Measurements from ENCODE around the gene CXorf38. TPM values are rescaled to one million over a fixed set of nuclear protein-coding genes. Genes with fewer than 3 reads are reported as not detected.

CXorf38 gene
- total RNA-seq, 4 donors from 2014 or later = 4.1 to 8.7 (median 5.8) TPM

- H3K4me1 ChIP-seq = peaks cover 6 to 7% of the 10 kb centered on the region in 2 donors
- no peak for DNase-seq
- no peaks in the 10 kb centered on the region for H3K27me3 ChIP-seq
- peaks cover 0 to 10% of the 10 kb centered on the region in 2 donors for H3K36me3 ChIP-seq
- TF ChIP-seq CTCF (IDR thresholded peaks at IDR 0.05 in 4 of 5, conservative IDR thresholded peaks at IDR 0.05 in 1 of 5) (no peak), POLR2A (IDR thresholded peaks at IDR 0.05) (no peak)
- intact Hi-C loops (cut with DNase I; ENCODE audit: low total_unique reads) (loop anchor here (5.0 kb wide), 1 partner anchor 599 kb away; no protein-coding TSS in a partner anchor), in situ Hi-C loops (cut with MboI; ENCODE audit: low sequenced_read_pairs in 4 of 4) (loop anchor here (5.0 to 25.0 kb wide), 6 partner anchors 91 to 601 kb away; no protein-coding TSS in a partner anchor)
- H3K4me3 ChIP-seq = no peak overlapping the region
- ATAC-seq = no peak
- H3K27ac ChIP-seq = peak overlapping the region in 3 of 4 donors; percentile 20 to 48 (median 30)
- no peaks in the 10 kb centered on the region for H3K9me3 ChIP-seq
Observed at GRCh38 chrX:40653535-40653934, 6.2 kb upstream of the CXorf38 start.

GRCh38 chrX:40652664-40653063 lies 5.3 kb upstream of the CXorf38 start:
- DNase-seq = no peak
- Histone ChIP-seq H3K4me3 (no peak overlapping the region), H3K27me3 (no peaks in the 10 kb centered on the region), H3K4me1 (peaks cover 7 to 10% of the 10 kb centered on the region in 2 donors), H3K36me3 (peaks cover 0 to 5% of the 10 kb centered on the region in 2 donors), H3K9me3 (no peaks in the 10 kb centered on the region), H3K27ac (peak overlapping the region in 2 of 4 donors; percentile 20 to 48)
- no peak for ATAC-seq
- intact Hi-C loops (cut with DNase I; ENCODE audit: low total_unique reads) = loop anchor here (5.0 kb wide), 1 partner anchor 600 kb away; no protein-coding TSS in a partner anchor
- in situ Hi-C loops (cut with MboI; ENCODE audit: low sequenced_read_pairs in 4 of 4) = loop anchor here (5.0 to 25.0 kb wide), 6 partner anchors 92 to 602 kb away; no protein-coding TSS in a partner anchor
- TF ChIP-seq CTCF (IDR thresholded peaks at IDR 0.05 in 4 of 5, conservative IDR thresholded peaks at IDR 0.05 in 1 of 5) = no peak
- TF ChIP-seq POLR2A (IDR thresholded peaks at IDR 0.05) = no peak

GRCh38 chrX:40651620-40652223 lies 4.4 kb upstream of the CXorf38 start:
- H3K27me3 ChIP-seq = no peaks in the 10 kb centered on the region
- DNase-seq (peak in 1 of 2 donors; percentile 47), ATAC-seq (no peak)
- H3K27ac ChIP-seq = peak overlapping the region; percentile 22 to 57 (median 40)
- H3K4me1 ChIP-seq = peaks cover 7 to 10% of the 10 kb centered on the region in 2 donors
- H3K9me3 ChIP-seq = no peaks in the 10 kb centered on the region
- TF ChIP-seq POLR2A (IDR thresholded peaks at IDR 0.05) (no peak), CTCF (IDR thresholded peaks at IDR 0.05 in 4 of 5, conservative IDR thresholded peaks at IDR 0.05 in 1 of 5) (peak; percentile 71 to 91 (median 82))
- intact Hi-C loops (cut with DNase I; ENCODE audit: low total_unique reads) = loop anchor here (1.0 to 5.0 kb wide), 2 partner anchors 143 to 601 kb away; no protein-coding TSS in a partner anchor
- no peaks in the 10 kb centered on the region for H3K36me3 ChIP-seq
- no peak overlapping the region for H3K4me3 ChIP-seq
- in situ Hi-C loops (cut with MboI; ENCODE audit: low sequenced_read_pairs in 4 of 4) = loop anchor here (5.0 to 25.0 kb wide), 6 partner anchors 93 to 603 kb away; no protein-coding TSS in a partner anchor

- ATAC-seq = peak; percentile 38 to 48
- DNase-seq = peak in 1 of 2 donors; percentile 46
- in situ Hi-C loops (cut with MboI; ENCODE audit: low sequenced_read_pairs in 4 of 4) = loop anchor here in 1 of 4 donors (10.0 kb wide), 2 partner anchors 468 to 688 kb away; partner anchors contain the start of gene DDX3X
- H3K36me3 ChIP-seq = no peaks in the 10 kb centered on the region
- peak overlapping the region; percentile 79 to 91 (median 84) for H3K27ac ChIP-seq
- peaks cover 17% of the 10 kb centered on the region in 2 donors for H3K4me1 ChIP-seq
- intact Hi-C loops (cut with DNase I; ENCODE audit: low total_unique reads) = loop anchor here (1.0 to 10.0 kb wide), 7 partner anchors 64 to 688 kb away; partner anchors contain the start of genes ATP6AP2, DDX3X and MED14
- TF ChIP-seq CTCF (IDR thresholded peaks at IDR 0.05 in 4 of 5, conservative IDR thresholded peaks at IDR 0.05 in 1 of 5) = no peak
- no peak for TF ChIP-seq POLR2A (IDR thresholded peaks at IDR 0.05)
- no peaks in the 10 kb centered on the region for H3K27me3 ChIP-seq
- peak overlapping the region; percentile 67 to 75 (median 73) for H3K4me3 ChIP-seq
- no peaks in the 10 kb centered on the region for H3K9me3 ChIP-seq
Observed at GRCh38 chrX:40646489-40647306, 663 bp downstream of the CXorf38 start.
